Suprapubic skin (tissue), 3 donors: Measurements from ENCODE around the gene CAPN13.

Experiments
- POLR2AphosphoS5 ChIP-seq, 3 donors: sonication (generic); formaldehyde crosslinking; IDR thresholded peaks; one replicate each; pipeline ENCODE4 v1.6.1; 2017; ENCODE audit warnings: antibody characterized with exemption in 3 of 3
- TF ChIP-seq, protein P1 (sequence below), 2 donors: fragments of 200-600 bp in 1 of 2; fragments of 450-650 bp in 1 of 2; sonication (generic) in 1 of 2; IDR thresholded peaks; one replicate each; pipeline ENCODE4 v1.5.1; 2016 to 2019; ENCODE audit warnings: antibody characterized with exemption in 2 of 2, mild to moderate bottlenecking in 1 of 2, moderate library complexity in 1 of 2

DNA sequence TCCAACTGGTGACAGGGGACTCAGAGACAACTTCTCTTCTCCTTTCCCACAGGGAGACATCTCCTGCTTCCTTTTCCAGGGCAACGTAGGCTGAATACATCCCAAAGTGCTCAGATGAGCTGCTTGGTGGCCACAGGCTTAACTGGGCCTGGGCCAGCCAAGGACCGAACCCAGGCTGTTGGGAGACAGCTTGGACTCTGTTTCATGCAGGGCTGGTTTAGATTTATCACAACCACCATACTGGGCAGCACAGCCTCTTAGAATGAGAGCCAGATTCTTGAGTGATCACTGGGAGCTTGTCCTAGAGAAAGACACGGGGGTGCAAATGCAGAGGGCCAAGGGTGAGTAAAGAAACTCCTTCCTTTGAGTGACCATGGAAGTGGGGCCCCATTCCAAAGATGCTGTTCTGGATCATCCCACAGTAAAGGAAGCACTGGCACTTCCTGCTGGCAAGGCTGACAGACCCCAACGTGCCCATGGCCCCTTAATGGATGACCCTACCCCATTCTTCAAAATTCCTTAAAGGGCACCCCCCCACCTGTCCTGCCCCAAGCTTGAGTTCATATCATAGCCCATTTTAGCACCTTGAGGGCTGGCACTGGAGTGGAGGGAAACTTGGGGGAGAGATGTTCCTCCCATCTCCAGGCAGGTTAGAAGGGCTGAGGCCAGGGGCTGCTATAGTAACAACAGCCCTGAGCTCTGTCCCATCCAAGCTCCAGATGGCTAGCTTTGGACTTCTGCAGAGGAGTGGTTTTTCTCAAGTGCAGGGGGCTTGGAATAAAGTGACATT is 84.1 kb downstream of the CAPN13 start:
- TF ChIP-seq POLR2AphosphoS5 (IDR thresholded peaks at IDR 0.05), result no peak
- TF ChIP-seq, protein P1, sequence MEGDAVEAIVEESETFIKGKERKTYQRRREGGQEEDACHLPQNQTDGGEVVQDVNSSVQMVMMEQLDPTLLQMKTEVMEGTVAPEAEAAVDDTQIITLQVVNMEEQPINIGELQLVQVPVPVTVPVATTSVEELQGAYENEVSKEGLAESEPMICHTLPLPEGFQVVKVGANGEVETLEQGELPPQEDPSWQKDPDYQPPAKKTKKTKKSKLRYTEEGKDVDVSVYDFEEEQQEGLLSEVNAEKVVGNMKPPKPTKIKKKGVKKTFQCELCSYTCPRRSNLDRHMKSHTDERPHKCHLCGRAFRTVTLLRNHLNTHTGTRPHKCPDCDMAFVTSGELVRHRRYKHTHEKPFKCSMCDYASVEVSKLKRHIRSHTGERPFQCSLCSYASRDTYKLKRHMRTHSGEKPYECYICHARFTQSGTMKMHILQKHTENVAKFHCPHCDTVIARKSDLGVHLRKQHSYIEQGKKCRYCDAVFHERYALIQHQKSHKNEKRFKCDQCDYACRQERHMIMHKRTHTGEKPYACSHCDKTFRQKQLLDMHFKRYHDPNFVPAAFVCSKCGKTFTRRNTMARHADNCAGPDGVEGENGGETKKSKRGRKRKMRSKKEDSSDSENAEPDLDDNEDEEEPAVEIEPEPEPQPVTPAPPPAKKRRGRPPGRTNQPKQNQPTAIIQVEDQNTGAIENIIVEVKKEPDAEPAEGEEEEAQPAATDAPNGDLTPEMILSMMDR (IDR thresholded peaks at IDR 0.05), result no peak
